GM12878 (cell line): Measurements from ENCODE around the gene KDM3B. TPM values are rescaled to one million over a fixed set of nuclear protein-coding genes. Genes with fewer than 3 reads are reported as not detected.

Source experiments
- ATAC-seq: fragments of 200-7000 bp; cut with Tn5 transposase; 3 replicates; pipeline ENCODE4 v1.9.1; 2020; ENCODE audit warnings: mild to moderate bottlenecking, moderate library complexity
- BruUV-seq: library from RNA; stranded (reverse); fragments of 400-500 nt; replicated peaks from 2 replicates; lab custom pipeline; 2021; lab: Mats Ljungman, UMichigan
- CTCF ChIA-PET: fragments of 300-600 bp; sonication (Branson Sonifier 250); formaldehyde crosslinking; extraction: SDS; loops from one replicate; lab custom pipeline; 2021; ENCODE audit warnings: inconsistent platforms; lab: Yijun Ruan, JAX
- POLR2A ChIA-PET: fragments of 350-600 bp; formaldehyde crosslinking; extraction: SDS; loops from one replicate; lab custom pipeline; 2021; ENCODE audit warnings: inconsistent platforms; lab: Charles Lee
- RAD21 ChIA-PET: fragments of 300-600 bp; sonication (Branson Sonifier 250); formaldehyde crosslinking; loops from one replicate; lab custom pipeline; 2023; ENCODE audit warnings: antibody characterized with exemption; ENCODE audit not compliant: unreplicated experiment; lab: Charles Lee
- SMC1A ChIA-PET: fragments of 300-600 bp; sonication (Branson Sonifier 250); formaldehyde crosslinking; loops from one replicate; lab custom pipeline; 2023; ENCODE audit not compliant: unreplicated experiment, uncharacterized antibody; lab: Charles Lee
- DNase-seq: peaks from one replicate; pipeline ENCODE4 v3.0.0-alpha.2; 2011; ENCODE audit warnings: low read depth, low spot score
- FAIRE-seq: peaks from 3 replicates; lab custom pipeline; 2011; peaks lifted over from hg19 to GRCh38; lab: Jason Lieb, UNC
- H2AFZ ChIP-seq: 2 replicates; pipeline ENCODE4 v1.6.0; 2011; ENCODE audit warnings: low read depth, low read length, control low read depth; ENCODE audit not compliant: control insufficient read depth
- H3K27ac ChIP-seq: 2 replicates; pipeline ENCODE4 v1.5.1; 2011; ENCODE audit warnings: control low read depth; ENCODE audit not compliant: control insufficient read depth, insufficient read depth
- H3K27me3 ChIP-seq, 2 experiments: replicated peaks in 1 of 2; 2 replicates each; pipeline versions ENCODE4 v1.6.0 to v1.6.1; 2011; ENCODE audit warnings: low read length in 1 of 2; ENCODE audit not compliant: control insufficient read depth in 2 of 2, insufficient read depth in 2 of 2
- H3K36me3 ChIP-seq, 2 experiments: 2 replicates each; pipeline ENCODE4 v1.5.1; 2011; ENCODE audit warnings: low read length in 1 of 2; ENCODE audit not compliant: control insufficient read depth in 2 of 2, insufficient read depth in 2 of 2
- H3K4me1 ChIP-seq: 2 replicates; pipeline ENCODE4 v1.6.1; 2011; ENCODE audit warnings: mild to moderate bottlenecking, low read length, moderate library complexity, mixed read lengths; ENCODE audit not compliant: control insufficient read depth, insufficient read depth
- H3K4me2 ChIP-seq: 2 replicates; pipeline ENCODE4 v1.6.0; 2011; ENCODE audit warnings: control low read depth; ENCODE audit not compliant: control insufficient read depth, insufficient read depth
- H3K4me3 ChIP-seq: fragments of 200-600 bp; sonication (generic); 2 replicates; pipeline ENCODE4 v1.5.1; 2016
- H3K79me2 ChIP-seq: 2 replicates; pipeline ENCODE4 v1.6.0; 2011; ENCODE audit warnings: low read length; ENCODE audit not compliant: control insufficient read depth, insufficient read depth
- H3K9ac ChIP-seq: 2 replicates; pipeline ENCODE4 v1.8.0; 2011; ENCODE audit warnings: low read length, control low read depth, mixed read lengths; ENCODE audit not compliant: control insufficient read depth, insufficient read depth
- H3K9me3 ChIP-seq: replicated peaks from 3 replicates; pipeline ENCODE4 v1.5.1; 2011; ENCODE audit warnings: mild to moderate bottlenecking, low read length; ENCODE audit not compliant: control insufficient read depth, insufficient read depth
- H4K20me1 ChIP-seq: 2 replicates; pipeline ENCODE4 v1.6.0; 2011; ENCODE audit not compliant: control insufficient read depth, insufficient read depth
- HCFC1 ChIP-seq: fragments of 150-350 bp; IDR thresholded peaks from 2 replicates; pipeline ENCODE4 v1.6.1; 2014; ENCODE audit warnings: low read length
- JUNB ChIP-seq: IDR thresholded peaks from 2 replicates; pipeline ENCODE4 v1.6.1; 2016; ENCODE audit warnings: antibody characterized with exemption, mild to moderate bottlenecking
- KAT2A ChIP-seq: conservative IDR thresholded peaks from 2 replicates; pipeline ENCODE4 v1.6.1; 2011; ENCODE audit warnings: low read depth, low read length; ENCODE audit not compliant: control insufficient read depth
- RUNX3 ChIP-seq: IDR thresholded peaks from 2 replicates; pipeline ENCODE4 v1.6.1; 2012; ENCODE audit warnings: low read length, inconsistent platforms
- WGBS: methylation state at CpG from one replicate; pipeline ENCODE4 v1.1.6; 2016; ENCODE audit warnings: low lambda C conversion rate; ENCODE audit not compliant: insufficient replicate concordance, insufficient coverage; ENCODE audit errors: missing lambda C conversion rate; 5-methylcytosine and 5-hydroxymethylcytosine counted together
- in situ Hi-C: fragments of 300-500 bp; cut with MboI; formaldehyde crosslinking; loops from 9 replicates; pipeline ENCODE4 v1.14.3; 2018; ENCODE audit warnings: mixed read lengths
- intact Hi-C: fragments of 100-400 bp; cut with micrococcal nuclease; formaldehyde crosslinking; loops from one replicate; pipeline ENCODE4 v1.14.2; 2022; ENCODE audit not compliant: unreplicated experiment
- polyA plus RNA-seq, 11 experiments: library from polyadenylated mRNA; depleted of rRNA in 4 of 11; unstranded in 6 of 11; stranded (reverse) in 5 of 11; fragments of >200 nt; fragmentation: Nextera tagmentation in 4 of 11; fragmentation: Illumina TruSeq in 1 of 11; extraction: Ambion mirVana in 4 of 11; extraction: Trizol in 1 of 11; gene quantifications; 1 replicate in 1 of 11; 2 replicates in 10 of 11; pipeline versions ENCODE4 v1.2.1 to v1.2.3, GENCODE V29; 2011 to 2016; ENCODE audit warnings: inconsistent platforms in 2 of 11, missing spikeins in 2 of 11, low read depth in 1 of 11
- total RNA-seq, 4 experiments: library from RNA; depleted of rRNA in 3 of 4; stranded (reverse); fragments of >200 nt in 3 of 4; fragmentation: Illumina TruSeq in 1 of 4; extraction: Trizol in 1 of 4; gene quantifications; 2 replicates each; pipeline versions ENCODE4 v1.2.1 to v1.2.3, GENCODE V29; 2013 to 2021
- TF ChIP-seq, protein P1 (sequence below): fragments of 450-650 bp; formaldehyde crosslinking; IDR thresholded peaks from 2 replicates; pipeline ENCODE4 v1.5.0; 2022; ENCODE audit warnings: mild to moderate bottlenecking, missing genetic modification characterization
- TF ChIP-seq, protein P2 (sequence below): fragments of 450-650 bp; IDR thresholded peaks from 2 replicates; pipeline ENCODE4 v1.6.1; 2017; ENCODE audit warnings: antibody characterized with exemption, mild to moderate bottlenecking, moderate library complexity
- TF ChIP-seq, protein P3 (sequence below): fragments of 450-650 bp; formaldehyde crosslinking; IDR thresholded peaks from 2 replicates; pipeline ENCODE4 v1.4.0; 2022; ENCODE audit warnings: mild to moderate bottlenecking, moderate library complexity

The KDM3B gene
- total and polyA plus RNA-seq, 10 of the 15 experiments (the other 5 are each of a cell fraction or from before 2014, with no cell fraction given), result 8.5 to 45.7 (median 29.0) TPM

DNA sequence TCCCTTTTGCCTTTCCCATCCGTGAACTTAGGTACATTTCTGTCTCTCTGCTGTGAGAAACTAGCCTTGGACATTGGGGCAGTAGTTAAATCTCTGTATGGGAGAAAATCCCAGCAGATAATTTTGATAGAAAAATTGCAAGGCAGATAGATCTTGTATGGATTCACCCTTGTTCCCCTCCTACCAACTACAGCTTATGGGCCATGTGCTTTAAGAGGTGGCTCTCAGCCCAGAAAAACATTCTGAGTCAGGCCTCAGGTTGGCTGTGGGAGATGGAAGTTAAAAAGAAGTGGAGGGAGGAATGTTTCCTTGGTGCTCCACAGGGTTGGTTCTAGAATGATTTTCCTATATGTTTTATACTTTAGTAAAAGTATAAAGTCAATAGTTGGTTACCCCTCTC is 1.4 kb upstream of the KDM3B start:
- ChIA-PET SMC1A (interaction anchor here (1.7 to 6.5 kb wide), 3 partner anchors 12 to 20 kb away, joined by 5 to 102 read pairs (median 36); partner anchors contain the start of genes CDC25C and FAM53C), CTCF (interaction anchor here (0.7 to 7.7 kb wide), 12 partner anchors 11 to 224 kb away, joined by 3 to 266 read pairs (median 9); partner anchors contain the start of genes CDC25C, ETF1, FAM53C and HSPA9), RAD21 (interaction anchor here (1.1 kb wide), 1 partner anchor 33 kb away, joined by 3 read pairs; no protein-coding TSS in a partner anchor)
- no peaks in the 10 kb centered on the region for H3K27me3 ChIP-seq
- H3K9me3 ChIP-seq, result no peaks in the 10 kb centered on the region
- FAIRE-seq, result no peak
- TF ChIP-seq RUNX3 (no peak), JUNB (no peak), HCFC1 (no peak), KAT2A (no peak)
- TF ChIP-seq, protein P1, sequence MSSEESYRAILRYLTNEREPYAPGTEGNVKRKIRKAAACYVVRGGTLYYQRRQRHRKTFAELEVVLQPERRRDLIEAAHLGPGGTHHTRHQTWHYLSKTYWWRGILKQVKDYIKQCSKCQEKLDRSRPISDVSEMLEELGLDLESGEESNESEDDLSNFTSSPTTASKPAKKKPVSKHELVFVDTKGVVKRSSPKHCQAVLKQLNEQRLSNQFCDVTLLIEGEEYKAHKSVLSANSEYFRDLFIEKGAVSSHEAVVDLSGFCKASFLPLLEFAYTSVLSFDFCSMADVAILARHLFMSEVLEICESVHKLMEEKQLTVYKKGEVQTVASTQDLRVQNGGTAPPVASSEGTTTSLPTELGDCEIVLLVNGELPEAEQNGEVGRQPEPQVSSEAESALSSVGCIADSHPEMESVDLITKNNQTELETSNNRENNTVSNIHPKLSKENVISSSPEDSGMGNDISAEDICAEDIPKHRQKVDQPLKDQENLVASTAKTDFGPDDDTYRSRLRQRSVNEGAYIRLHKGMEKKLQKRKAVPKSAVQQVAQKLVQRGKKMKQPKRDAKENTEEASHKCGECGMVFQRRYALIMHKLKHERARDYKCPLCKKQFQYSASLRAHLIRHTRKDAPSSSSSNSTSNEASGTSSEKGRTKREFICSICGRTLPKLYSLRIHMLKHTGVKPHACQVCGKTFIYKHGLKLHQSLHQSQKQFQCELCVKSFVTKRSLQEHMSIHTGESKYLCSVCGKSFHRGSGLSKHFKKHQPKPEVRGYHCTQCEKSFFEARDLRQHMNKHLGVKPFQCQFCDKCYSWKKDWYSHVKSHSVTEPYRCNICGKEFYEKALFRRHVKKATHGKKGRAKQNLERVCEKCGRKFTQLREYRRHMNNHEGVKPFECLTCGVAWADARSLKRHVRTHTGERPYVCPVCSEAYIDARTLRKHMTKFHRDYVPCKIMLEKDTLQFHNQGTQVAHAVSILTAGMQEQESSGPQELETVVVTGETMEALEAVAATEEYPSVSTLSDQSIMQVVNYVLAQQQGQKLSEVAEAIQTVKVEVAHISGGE (CRISPR knock-in tag), result no peak
- TF ChIP-seq, protein P2, sequence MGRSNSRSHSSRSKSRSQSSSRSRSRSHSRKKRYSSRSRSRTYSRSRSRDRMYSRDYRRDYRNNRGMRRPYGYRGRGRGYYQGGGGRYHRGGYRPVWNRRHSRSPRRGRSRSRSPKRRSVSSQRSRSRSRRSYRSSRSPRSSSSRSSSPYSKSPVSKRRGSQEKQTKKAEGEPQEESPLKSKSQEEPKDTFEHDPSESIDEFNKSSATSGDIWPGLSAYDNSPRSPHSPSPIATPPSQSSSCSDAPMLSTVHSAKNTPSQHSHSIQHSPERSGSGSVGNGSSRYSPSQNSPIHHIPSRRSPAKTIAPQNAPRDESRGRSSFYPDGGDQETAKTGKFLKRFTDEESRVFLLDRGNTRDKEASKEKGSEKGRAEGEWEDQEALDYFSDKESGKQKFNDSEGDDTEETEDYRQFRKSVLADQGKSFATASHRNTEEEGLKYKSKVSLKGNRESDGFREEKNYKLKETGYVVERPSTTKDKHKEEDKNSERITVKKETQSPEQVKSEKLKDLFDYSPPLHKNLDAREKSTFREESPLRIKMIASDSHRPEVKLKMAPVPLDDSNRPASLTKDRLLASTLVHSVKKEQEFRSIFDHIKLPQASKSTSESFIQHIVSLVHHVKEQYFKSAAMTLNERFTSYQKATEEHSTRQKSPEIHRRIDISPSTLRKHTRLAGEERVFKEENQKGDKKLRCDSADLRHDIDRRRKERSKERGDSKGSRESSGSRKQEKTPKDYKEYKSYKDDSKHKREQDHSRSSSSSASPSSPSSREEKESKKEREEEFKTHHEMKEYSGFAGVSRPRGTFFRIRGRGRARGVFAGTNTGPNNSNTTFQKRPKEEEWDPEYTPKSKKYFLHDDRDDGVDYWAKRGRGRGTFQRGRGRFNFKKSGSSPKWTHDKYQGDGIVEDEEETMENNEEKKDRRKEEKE, result no peak
- TF ChIP-seq, protein P3, sequence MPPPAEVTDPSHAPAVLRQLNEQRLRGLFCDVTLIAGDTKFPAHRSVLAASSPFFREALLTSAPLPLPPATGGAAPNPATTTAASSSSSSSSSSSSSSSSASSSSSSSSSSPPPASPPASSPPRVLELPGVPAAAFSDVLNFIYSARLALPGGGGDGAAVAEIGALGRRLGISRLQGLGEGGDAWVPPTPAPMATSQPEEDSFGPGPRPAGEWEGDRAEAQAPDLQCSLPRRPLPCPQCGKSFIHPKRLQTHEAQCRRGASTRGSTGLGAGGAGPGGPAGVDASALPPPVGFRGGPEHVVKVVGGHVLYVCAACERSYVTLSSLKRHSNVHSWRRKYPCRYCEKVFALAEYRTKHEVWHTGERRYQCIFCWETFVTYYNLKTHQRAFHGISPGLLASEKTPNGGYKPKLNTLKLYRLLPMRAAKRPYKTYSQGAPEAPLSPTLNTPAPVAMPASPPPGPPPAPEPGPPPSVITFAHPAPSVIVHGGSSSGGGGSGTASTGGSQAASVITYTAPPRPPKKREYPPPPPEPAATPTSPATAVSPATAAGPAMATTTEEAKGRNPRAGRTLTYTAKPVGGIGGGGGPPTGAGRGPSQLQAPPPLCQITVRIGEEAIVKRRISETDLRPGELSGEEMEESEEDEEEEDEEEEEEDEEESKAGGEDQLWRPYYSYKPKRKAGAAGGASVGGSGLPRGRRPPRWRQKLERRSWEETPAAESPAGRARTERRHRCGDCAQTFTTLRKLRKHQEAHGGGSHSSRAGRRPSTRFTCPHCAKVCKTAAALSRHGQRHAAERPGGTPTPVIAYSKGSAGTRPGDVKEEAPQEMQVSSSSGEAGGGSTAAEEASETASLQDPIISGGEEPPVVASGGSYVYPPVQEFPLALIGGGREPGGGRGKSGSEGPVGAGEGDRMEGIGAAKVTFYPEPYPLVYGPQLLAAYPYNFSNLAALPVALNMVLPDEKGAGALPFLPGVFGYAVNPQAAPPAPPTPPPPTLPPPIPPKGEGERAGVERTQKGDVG (CRISPR knock-in tag), result no peak
- TF ChIP-seq, all 136 proteins: peak for 0
- POLR2A ChIA-PET, result interaction anchor here (1.4 to 8.9 kb wide), 2 partner anchors 13 to 20 kb away, joined by 5 to 143 read pairs; partner anchors contain the start of genes CDC25C and FAM53C
- Histone ChIP-seq H3K27ac (no peak overlapping the region), H3K36me3 (peaks cover 8 to 15% of the 10 kb centered on the region in 2 experiments; a peak in 3 of 4 replicates), H3K79me2 (peaks cover 35% of the 10 kb centered on the region), H2AFZ (no peak overlapping the region), H4K20me1 (no peaks in the 10 kb centered on the region), H3K4me3 (no peak overlapping the region), H3K4me2 (no peak overlapping the region), H3K4me1 (peaks cover 3% of the 10 kb centered on the region), H3K9ac (no peak overlapping the region)
- DNase-seq, result no peak
- BruUV-seq, result no TSS peak
- no peak for ATAC-seq
- in situ Hi-C loops, result no loop called here
- intact Hi-C loops, result loop anchor here (10.0 kb wide), 1 partner anchor 316 kb away; the partner anchor contains the start of gene FAM13B
- WGBS, result 96% methylated on average over 1 of the region's 1 CpG
